Prostate gland (tissue), 2 donors: ENCODE measurements around the gene BNIP5.

Source experiments
- POLR2A ChIP-seq: fragments of 450-650 bp; IDR thresholded peaks from one replicate; pipeline ENCODE4 v1.6.1; 2016; ENCODE audit warnings: antibody characterized with exemption, mild to moderate bottlenecking
- POLR2AphosphoS5 ChIP-seq: sonication (generic); formaldehyde crosslinking; IDR thresholded peaks from one replicate; pipeline ENCODE4 v1.6.1; 2017; ENCODE audit warnings: antibody characterized with exemption
- TF ChIP-seq, protein P1 (sequence below), 4 experiments: fragments of 200-600 bp in 2 of 4; fragments of 450-650 bp in 2 of 4; sonication (generic) in 2 of 4; IDR thresholded peaks; 1 replicate in 3 of 4; 2 replicates in 1 of 4; pipeline ENCODE4 v1.5.1; 2016 to 2019; ENCODE audit warnings: antibody characterized with exemption in 4 of 4, mild to moderate bottlenecking in 2 of 4, moderate library complexity in 2 of 4

DNA sequence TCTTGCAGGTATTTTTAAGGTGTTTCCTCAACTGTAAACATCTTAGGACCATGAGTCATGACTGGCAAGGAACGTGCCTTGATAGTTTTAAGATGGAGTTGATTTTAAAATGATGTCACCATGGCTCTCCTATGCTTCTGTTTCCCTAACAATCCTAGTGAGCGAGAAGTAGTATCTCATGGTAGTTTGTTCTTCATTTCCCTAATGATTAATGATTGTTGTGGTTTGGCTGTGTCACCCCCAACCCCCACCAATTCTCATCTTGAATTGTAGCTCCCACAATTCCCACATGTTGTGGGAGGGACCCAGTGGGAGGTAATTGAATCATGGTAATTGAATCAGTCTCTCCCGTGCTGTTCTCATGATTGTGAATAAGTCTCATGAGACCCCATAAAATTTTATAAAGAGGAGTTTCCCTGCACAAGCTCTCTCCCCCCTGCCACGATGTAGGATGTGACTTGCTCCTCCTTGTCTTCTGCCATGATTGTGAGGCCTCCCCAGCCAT is 16.8 kb upstream of the BNIP5 start:
- TF ChIP-seq, protein P1, sequence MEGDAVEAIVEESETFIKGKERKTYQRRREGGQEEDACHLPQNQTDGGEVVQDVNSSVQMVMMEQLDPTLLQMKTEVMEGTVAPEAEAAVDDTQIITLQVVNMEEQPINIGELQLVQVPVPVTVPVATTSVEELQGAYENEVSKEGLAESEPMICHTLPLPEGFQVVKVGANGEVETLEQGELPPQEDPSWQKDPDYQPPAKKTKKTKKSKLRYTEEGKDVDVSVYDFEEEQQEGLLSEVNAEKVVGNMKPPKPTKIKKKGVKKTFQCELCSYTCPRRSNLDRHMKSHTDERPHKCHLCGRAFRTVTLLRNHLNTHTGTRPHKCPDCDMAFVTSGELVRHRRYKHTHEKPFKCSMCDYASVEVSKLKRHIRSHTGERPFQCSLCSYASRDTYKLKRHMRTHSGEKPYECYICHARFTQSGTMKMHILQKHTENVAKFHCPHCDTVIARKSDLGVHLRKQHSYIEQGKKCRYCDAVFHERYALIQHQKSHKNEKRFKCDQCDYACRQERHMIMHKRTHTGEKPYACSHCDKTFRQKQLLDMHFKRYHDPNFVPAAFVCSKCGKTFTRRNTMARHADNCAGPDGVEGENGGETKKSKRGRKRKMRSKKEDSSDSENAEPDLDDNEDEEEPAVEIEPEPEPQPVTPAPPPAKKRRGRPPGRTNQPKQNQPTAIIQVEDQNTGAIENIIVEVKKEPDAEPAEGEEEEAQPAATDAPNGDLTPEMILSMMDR (IDR thresholded peaks at IDR 0.05) = no peak
- TF ChIP-seq POLR2AphosphoS5 (peak; percentile 21), POLR2A (no peak)
